Esophagus squamous epithelium (tissue), 5 donors: ENCODE results near the gene IRF7. TPM values are rescaled to one million over a fixed set of nuclear protein-coding genes. Genes with fewer than 3 reads are reported as not detected.

Experiments
- DNase-seq: peaks from one replicate; lab custom pipeline; 2025; lab: John Stamatoyannopoulos, UW
- H3K27ac ChIP-seq, 4 donors: fragments of 200-600 bp; sonication (generic); one replicate each; pipeline ENCODE4 v1.5.1; 2016 to 2019; ENCODE audit warnings: mild to moderate bottlenecking in 1 of 4
- H3K27me3 ChIP-seq, 4 donors: fragments of 200-600 bp; sonication (generic); 1 replicate in 3 of 4; 2 replicates in 1 of 4; pipeline versions ENCODE4 v1.5.1 to v1.6.0; 2017 to 2021; ENCODE audit warnings: antibody characterized with exemption in 1 of 4
- H3K36me3 ChIP-seq, 3 donors: fragments of 200-600 bp; sonication (generic); one replicate each; pipeline ENCODE4 v1.5.1; 2016 to 2019
- H3K4me1 ChIP-seq, 3 donors: fragments of 200-600 bp; sonication (generic); one replicate each; pipeline ENCODE4 v1.5.1; 2017 to 2019
- H3K4me3 ChIP-seq, 4 donors: fragments of 200-600 bp; sonication (generic); 1 replicate in 3 of 4; 2 replicates in 1 of 4; pipeline ENCODE4 v1.5.1; 2016 to 2019; ENCODE audit warnings: mild to moderate bottlenecking in 2 of 4, moderate library complexity in 1 of 4
- H3K9me3 ChIP-seq, 3 donors: fragments of 200-600 bp; sonication (generic); one replicate each; pipeline ENCODE4 v1.5.1; 2016 to 2019
- CTCF ChIP-seq, 6 experiments: fragments of 450-650 bp in 4 of 6; fragments of 200-600 bp in 2 of 6; sonication (generic) in 2 of 6; IDR thresholded peaks; one replicate each; pipeline ENCODE4 v1.5.1; 2016 to 2019; ENCODE audit warnings: antibody characterized with exemption in 6 of 6, mild to moderate bottlenecking in 4 of 6, moderate library complexity in 4 of 6
- POLR2A ChIP-seq, 4 donors: fragments of 450-650 bp; IDR thresholded peaks; one replicate each; pipeline ENCODE4 v1.6.1; 2017; ENCODE audit warnings: antibody characterized with exemption in 4 of 4, mild to moderate bottlenecking in 4 of 4, moderate library complexity in 3 of 4
- WGBS, 2 donors: methylation state at CpG; one replicate each; pipeline ENCODE4 v1.1.5; 2018; 5-methylcytosine and 5-hydroxymethylcytosine counted together
- intact Hi-C: fragments of 100-400 bp; cut with DNase I; formaldehyde crosslinking; loops from one replicate; pipeline ENCODE4 v1.15.0; 2022
- total RNA-seq, 4 donors: library from RNA; depleted of rRNA; stranded (reverse); fragments of >200 nt; gene quantifications; one replicate each; pipeline ENCODE4 v1.1.0, GENCODE V29; 2016
- donor health status: DM: yes; HTN: yes; CAD: no.

IRF7 gene
- total RNA-seq, 4 donors from 2014 or later = 16.9 to 26.3 (median 20.2) TPM

- TF ChIP-seq CTCF (IDR thresholded peaks at IDR 0.05) (no peak), POLR2A (IDR thresholded peaks at IDR 0.05) (no peak)
- no peak for DNase-seq
- 63 to 77% methylated on average over 6 to 10 of the region's 25 CpGs for WGBS, 2 donors
- peaks cover 0 to 44% (median 2%) of the 10 kb centered on the region in 4 donors for H3K27me3 ChIP-seq
- intact Hi-C loops = no loop called here
- H3K4me1 ChIP-seq = peaks cover 3 to 23% (median 7%) of the 10 kb centered on the region in 3 donors
- H3K27ac ChIP-seq = peak overlapping the region in 1 of 4 donors; percentile 2
- H3K36me3 ChIP-seq = peaks cover 0 to 41% (median 0%) of the 10 kb centered on the region in 3 donors
- no peaks in the 10 kb centered on the region for H3K9me3 ChIP-seq
- H3K4me3 ChIP-seq = no peak overlapping the region
Measured at GRCh38 chr11:623999-624704, 8.4 kb upstream of the IRF7 start.

GRCh38 chr11:623349-623869 is 7.7 kb upstream of the IRF7 start:
- DNase-seq = no peak

GRCh38 chr11:621838-622237 is 6.1 kb upstream of the IRF7 start:
- TF ChIP-seq CTCF (IDR thresholded peaks at IDR 0.05) (no peak), POLR2A (IDR thresholded peaks at IDR 0.05) (no peak)
- 74 to 82% methylated on average over 14 to 15 of the region's 27 CpGs for WGBS, 2 donors

More at GRCh38 chr11:623349-623869, 7.7 kb upstream of the IRF7 start:
- Histone ChIP-seq H3K27ac (no peak overlapping the region), H3K9me3 (no peaks in the 10 kb centered on the region), H3K4me3 (no peak overlapping the region), H3K4me1 (peaks cover 3 to 23% (median 7%) of the 10 kb centered on the region in 3 donors), H3K27me3 (peaks cover 0 to 44% (median 2%) of the 10 kb centered on the region in 4 donors), H3K36me3 (peaks cover 0 to 46% (median 0%) of the 10 kb centered on the region in 3 donors)
- intact Hi-C loops = no loop called here
- 88 to 93% methylated on average over 10 of the region's 15 CpGs for WGBS, 2 donors
- TF ChIP-seq POLR2A (IDR thresholded peaks at IDR 0.05) (no peak), CTCF (IDR thresholded peaks at IDR 0.05) (no peak)

GRCh38 chr11:620935-621814 is 5.4 kb upstream of the IRF7 start:
- H3K9me3 ChIP-seq = no peaks in the 10 kb centered on the region
- WGBS, 2 donors = 78 to 86% methylated on average over 6 to 11 of the region's 45 CpGs

More at GRCh38 chr11:621838-622237, 6.1 kb upstream of the IRF7 start:
- no peak for DNase-seq
- Histone ChIP-seq H3K27me3 (peaks cover 0 to 37% (median 2%) of the 10 kb centered on the region in 4 donors), H3K36me3 (peaks cover 0 to 59% (median 0%) of the 10 kb centered on the region in 3 donors), H3K27ac (no peak overlapping the region), H3K4me3 (no peak overlapping the region), H3K9me3 (no peaks in the 10 kb centered on the region), H3K4me1 (peaks cover 3 to 20% (median 8%) of the 10 kb centered on the region in 3 donors)
- intact Hi-C loops = no loop called here

More at GRCh38 chr11:620935-621814, 5.4 kb upstream of the IRF7 start:
- Histone ChIP-seq H3K27ac (no peak overlapping the region), H3K4me1 (peaks cover 2 to 20% (median 10%) of the 10 kb centered on the region in 3 donors), H3K27me3 (peaks cover 0 to 30% (median 0%) of the 10 kb centered on the region in 4 donors), H3K36me3 (peaks cover 0 to 59% (median 0%) of the 10 kb centered on the region in 3 donors), H3K4me3 (no peak overlapping the region)
- intact Hi-C loops = no loop called here
- TF ChIP-seq CTCF (IDR thresholded peaks at IDR 0.05) (no peak), POLR2A (IDR thresholded peaks at IDR 0.05) (no peak)
- no peak for DNase-seq
